K562 treated with DMSO at 1 percent for 4 hours (cell line): ENCODE results near the gene SNX24. TPM values are rescaled to one million over a fixed set of nuclear protein-coding genes. Genes with fewer than 3 reads are reported as not detected.

Experiments used
- total RNA-seq: library from RNA; unstranded; fragments of 300-600 nt; gene quantifications from 2 replicates; pipeline ENCODE4 v1.2.3, GENCODE V29; 2022; ENCODE audit not compliant: insufficient read depth

SNX24 gene
- 7.2 and 10.9 TPM in 2 replicates for total RNA-seq

GRCh38 chr5:122845229-122846050 lies at the start of gene SNX24:
TSS of gene SNX24 (plus strand) at chr5:122845613. CDS start at chr5:122845634, 21 bp downstream.

GRCh38 chr5:123036391-123037103 lies 191.1 kb downstream of the SNX24 start, which contains the start of gene PPIC:
TSS of gene PPIC (minus strand) at chr5:123036725. CDS start at chr5:123036625, 100 bp downstream.

Other genes with a start within 250 kb of the SNX24 start
- gene SNX2, start 70.5 kb upstream of the SNX24 start, total RNA-seq: 38.9 and 48.9 TPM in 2 replicates
- 3.6 and 6.1 TPM in 2 replicates for gene PPIC, start 191.1 kb downstream of the SNX24 start, total RNA-seq
- gene PRDM6, start 243.6 kb downstream of the SNX24 start, total RNA-seq: not detected in 2 replicates